ENCODE data around the gene PCSK1. TPM values are rescaled to one million over a fixed set of nuclear protein-coding genes. Genes with fewer than 3 reads are reported as not detected.

Gene PCSK1
- total and polyA plus RNA-seq, 2 experiments from 2014 or later: 0.86 to 1.2 TPM

DNA sequence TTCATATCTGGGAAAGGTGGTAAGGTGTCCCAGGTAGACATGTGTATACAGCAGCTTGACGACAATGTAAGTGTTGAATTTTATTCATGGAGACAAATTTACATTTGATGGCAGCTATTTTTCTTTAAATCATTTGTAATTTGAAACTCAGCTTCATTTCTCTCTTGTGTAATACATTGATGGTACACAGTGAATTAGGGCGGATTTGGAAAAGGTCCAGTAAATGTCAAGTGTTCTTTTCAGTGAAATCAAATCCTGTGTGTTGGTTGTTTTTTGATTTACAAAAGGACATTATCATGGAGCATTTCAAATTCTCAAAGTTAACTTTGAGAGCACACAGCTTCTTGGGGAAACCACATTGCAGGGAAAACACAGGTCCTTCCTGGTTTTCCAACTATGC, 30.0 kb upstream of the PCSK1 start:
- H3K4me1 ChIP-seq (ENCODE audit: insufficient read depth): no peaks in the 10 kb centered on the region
- no peak overlapping the region for H2AFZ ChIP-seq
- H3K27me3 ChIP-seq (replicated peaks; ENCODE audit: insufficient read depth): no peaks in the 10 kb centered on the region
- no peak overlapping the region for H3K4me2 ChIP-seq (ENCODE audit: unreplicated experiment)
- no peaks in the 10 kb centered on the region for H3K79me2 ChIP-seq (ENCODE audit: insufficient read depth)
- WGBS, 2 experiments (ENCODE audit: low coverage in 1 of 2, low lambda C conversion rate in 2 of 2, missing lambda C conversion rate in 2 of 2): 76 to 84% methylated on average over 2 of the region's 2 CpGs
- in situ Hi-C loops (cut with MboI): no loop called here
- H4K20me1 ChIP-seq (ENCODE audit: insufficient read depth): no peaks in the 10 kb centered on the region
- no peaks in the 10 kb centered on the region for H3K9me2 ChIP-seq (ENCODE audit: insufficient read depth)
- no peak overlapping the region for H3K9ac ChIP-seq
- no peaks in the 10 kb centered on the region for H3F3A ChIP-seq (ENCODE audit: insufficient read depth)
- H3K27ac ChIP-seq: no peak overlapping the region
- H3K36me3 ChIP-seq (ENCODE audit: low read depth): no peaks in the 10 kb centered on the region
- H3K9me3 ChIP-seq (ENCODE audit: low read depth): no peaks in the 10 kb centered on the region
- TF ChIP-seq EZH2 (IDR thresholded peaks at IDR 0.05; ENCODE audit: insufficient read depth, poor library complexity, severe bottlenecking) (no peak), EZH2phosphoT487 (IDR thresholded peaks at IDR 0.05; ENCODE audit: insufficient read depth, low read depth) (no peak)
- no peak overlapping the region for H3K4me3 ChIP-seq
- no peak for DNase-seq

DNA sequence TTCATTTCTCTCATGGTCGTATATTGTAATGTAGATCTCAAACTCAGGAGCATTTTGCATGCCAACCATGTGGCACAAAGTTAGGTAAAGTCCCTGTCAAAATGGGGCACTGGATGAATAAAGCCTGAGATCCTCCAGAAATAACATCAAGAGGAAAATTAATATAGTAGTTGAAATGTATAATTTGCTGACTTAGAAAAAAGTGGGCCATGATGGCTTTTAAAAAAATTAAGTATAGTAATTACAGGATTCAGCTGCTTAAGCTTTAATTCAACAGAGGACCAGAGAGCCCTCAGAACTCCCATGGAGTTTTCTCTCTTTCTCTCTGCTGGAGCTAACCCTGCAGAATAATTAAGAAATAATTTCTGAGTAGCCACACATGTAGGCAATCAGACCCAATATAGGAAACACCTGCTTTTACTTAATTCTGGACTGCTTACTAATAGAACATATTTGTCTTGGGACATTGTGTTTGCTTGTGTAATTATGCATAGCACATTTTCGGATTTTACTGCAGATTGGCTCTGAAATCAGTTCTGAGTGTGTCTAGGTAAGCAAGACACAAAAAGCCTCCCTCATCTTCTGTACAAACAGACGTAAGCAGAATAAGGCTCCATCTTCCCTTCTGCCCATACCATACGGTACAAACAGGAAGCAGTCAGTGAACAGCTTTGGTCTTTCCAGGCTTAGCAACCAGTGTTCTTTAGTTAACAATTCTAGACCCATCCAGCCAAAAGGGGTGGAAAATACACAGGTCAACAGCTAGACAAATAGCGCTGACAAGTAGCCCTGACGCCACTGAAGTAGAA, 26.5 kb upstream of the PCSK1 start:
- in situ Hi-C loops (cut with MboI): no loop called here
- TF ChIP-seq EZH2phosphoT487 (IDR thresholded peaks at IDR 0.05; ENCODE audit: insufficient read depth, low read depth): no peak
- TF ChIP-seq EZH2 (IDR thresholded peaks at IDR 0.05; ENCODE audit: insufficient read depth, poor library complexity, severe bottlenecking): no peak
- Histone ChIP-seq H3K9ac (no peak overlapping the region), H3K9me2 (ENCODE audit: insufficient read depth) (no peaks in the 10 kb centered on the region), H3K4me2 (ENCODE audit: unreplicated experiment) (no peak overlapping the region), H3F3A (ENCODE audit: insufficient read depth) (no peaks in the 10 kb centered on the region), H3K36me3 (ENCODE audit: low read depth) (no peaks in the 10 kb centered on the region), H3K27me3 (replicated peaks; ENCODE audit: insufficient read depth) (no peaks in the 10 kb centered on the region), H3K9me3 (ENCODE audit: low read depth) (no peaks in the 10 kb centered on the region), H3K4me1 (ENCODE audit: insufficient read depth) (no peaks in the 10 kb centered on the region), H3K79me2 (ENCODE audit: insufficient read depth) (no peaks in the 10 kb centered on the region), H2AFZ (no peak overlapping the region), H4K20me1 (ENCODE audit: insufficient read depth) (no peaks in the 10 kb centered on the region), H3K4me3 (no peak overlapping the region), H3K27ac (no peak overlapping the region)
- 55 to 60% methylated on average over 6 of the region's 6 CpGs for WGBS, 2 experiments (ENCODE audit: low coverage in 1 of 2, low lambda C conversion rate in 2 of 2, missing lambda C conversion rate in 2 of 2)
- DNase-seq: no peak

DNA sequence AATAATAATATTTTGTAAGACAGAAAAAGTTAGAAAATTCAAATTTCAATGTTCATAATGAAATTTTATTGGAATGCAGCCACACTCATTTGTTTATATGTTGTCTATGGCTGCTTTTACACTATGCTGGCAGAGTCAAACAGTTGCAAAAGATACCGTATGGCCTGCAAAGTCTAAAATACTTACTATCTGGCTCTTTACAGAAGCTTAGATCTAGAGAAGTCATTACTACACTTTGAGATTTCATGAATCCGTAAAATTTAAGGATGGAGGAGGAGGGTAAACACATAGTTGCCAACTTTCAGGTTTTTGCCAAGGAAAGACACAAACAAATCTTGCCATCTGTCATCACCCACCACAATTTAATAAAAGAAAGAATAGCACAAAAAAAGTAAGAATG, 25.1 kb upstream of the PCSK1 start:
- Histone ChIP-seq H4K20me1 (ENCODE audit: insufficient read depth) (no peaks in the 10 kb centered on the region), H3F3A (ENCODE audit: insufficient read depth) (no peaks in the 10 kb centered on the region), H3K4me1 (ENCODE audit: insufficient read depth) (no peaks in the 10 kb centered on the region), H3K9ac (no peak overlapping the region), H3K27me3 (replicated peaks; ENCODE audit: insufficient read depth) (no peaks in the 10 kb centered on the region), H3K4me3 (no peak overlapping the region), H2AFZ (no peak overlapping the region), H3K79me2 (ENCODE audit: insufficient read depth) (no peaks in the 10 kb centered on the region), H3K36me3 (ENCODE audit: low read depth) (no peaks in the 10 kb centered on the region), H3K9me2 (ENCODE audit: insufficient read depth) (no peaks in the 10 kb centered on the region; the same call in 1 of the 2 replicates), H3K9me3 (ENCODE audit: low read depth) (no peaks in the 10 kb centered on the region), H3K4me2 (ENCODE audit: unreplicated experiment) (no peak overlapping the region), H3K27ac (no peak overlapping the region)
- TF ChIP-seq EZH2phosphoT487 (IDR thresholded peaks at IDR 0.05; ENCODE audit: insufficient read depth, low read depth) (no peak), EZH2 (IDR thresholded peaks at IDR 0.05; ENCODE audit: insufficient read depth, poor library complexity, severe bottlenecking) (no peak)
- in situ Hi-C loops (cut with MboI): no loop called here
- 92 to 96% methylated on average over 2 of the region's 2 CpGs for WGBS, 2 experiments (ENCODE audit: low coverage in 1 of 2, low lambda C conversion rate in 2 of 2, missing lambda C conversion rate in 2 of 2)
- DNase-seq: no peak

DNA sequence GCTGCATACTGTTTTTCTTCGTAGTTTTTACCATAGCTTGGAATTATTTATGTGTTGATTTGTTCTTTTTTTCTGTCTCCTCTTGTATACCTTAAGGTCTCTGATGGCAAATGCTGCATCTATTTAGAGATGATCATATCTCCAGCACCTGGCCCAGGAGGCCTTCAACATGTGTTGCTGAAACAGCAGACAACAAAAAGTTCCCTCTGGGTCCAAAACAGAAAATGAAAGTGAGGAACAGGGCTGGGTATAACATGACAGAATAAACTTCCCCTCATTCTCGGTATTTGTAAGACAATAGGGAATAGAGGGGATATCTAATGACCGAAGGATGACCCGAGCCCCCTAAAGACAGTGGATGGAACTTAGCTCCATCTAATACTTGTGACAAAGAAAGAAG, 22.7 kb upstream of the PCSK1 start:
- no peak overlapping the region for H3K4me3 ChIP-seq
- H3K9me3 ChIP-seq (ENCODE audit: low read depth): no peaks in the 10 kb centered on the region
- H3K4me2 ChIP-seq (ENCODE audit: unreplicated experiment): no peak overlapping the region
- no peak overlapping the region for H3K27ac ChIP-seq
- in situ Hi-C loops (cut with MboI): no loop called here
- no peaks in the 10 kb centered on the region for H3K27me3 ChIP-seq (replicated peaks; ENCODE audit: insufficient read depth)
- no peaks in the 10 kb centered on the region for H3K4me1 ChIP-seq (ENCODE audit: insufficient read depth)
- 59 to 70% methylated on average over 4 of the region's 4 CpGs for WGBS, 2 experiments (ENCODE audit: low coverage in 1 of 2, low lambda C conversion rate in 2 of 2, missing lambda C conversion rate in 2 of 2)
- H3K9ac ChIP-seq: no peak overlapping the region
- no peaks in the 10 kb centered on the region for H3K36me3 ChIP-seq (ENCODE audit: low read depth)
- no peak for DNase-seq
- no peaks in the 10 kb centered on the region for H3F3A ChIP-seq (ENCODE audit: insufficient read depth)
- TF ChIP-seq EZH2phosphoT487 (IDR thresholded peaks at IDR 0.05; ENCODE audit: insufficient read depth, low read depth) (no peak), EZH2 (IDR thresholded peaks at IDR 0.05; ENCODE audit: insufficient read depth, poor library complexity, severe bottlenecking) (no peak)
- no peaks in the 10 kb centered on the region for H4K20me1 ChIP-seq (ENCODE audit: insufficient read depth)
- H3K79me2 ChIP-seq (ENCODE audit: insufficient read depth): no peaks in the 10 kb centered on the region
- H2AFZ ChIP-seq: no peak overlapping the region
- H3K9me2 ChIP-seq (ENCODE audit: insufficient read depth): no peaks in the 10 kb centered on the region; the same call in 1 of the 2 replicates

Measured in GM23248 (cell line).